DOHH2 (cell line): ENCODE data around the gene PRR18.

Source experiments
- EZH2phosphoT487 ChIP-seq: fragments of 200-600 bp; sonication (generic); IDR thresholded peaks from 2 replicates; pipeline ENCODE4 v1.6.1; 2017; ENCODE audit warnings: borderline replicate concordance, mild to moderate bottlenecking, antibody characterized with exemption, low read length, moderate library complexity, mixed read lengths
- TF ChIP-seq, protein P1 (sequence below): fragments of 200-600 bp; sonication (generic); IDR thresholded peaks from one replicate; pipeline ENCODE4 v1.5.1; 2014; ENCODE audit warnings: antibody characterized with exemption, mild to moderate bottlenecking, low read depth, low read length; ENCODE audit not compliant: poor library complexity, severe bottlenecking

GRCh38 chr6:166296035-166296883, 11.9 kb downstream of the PRR18 start:
- TF ChIP-seq, protein P1, sequence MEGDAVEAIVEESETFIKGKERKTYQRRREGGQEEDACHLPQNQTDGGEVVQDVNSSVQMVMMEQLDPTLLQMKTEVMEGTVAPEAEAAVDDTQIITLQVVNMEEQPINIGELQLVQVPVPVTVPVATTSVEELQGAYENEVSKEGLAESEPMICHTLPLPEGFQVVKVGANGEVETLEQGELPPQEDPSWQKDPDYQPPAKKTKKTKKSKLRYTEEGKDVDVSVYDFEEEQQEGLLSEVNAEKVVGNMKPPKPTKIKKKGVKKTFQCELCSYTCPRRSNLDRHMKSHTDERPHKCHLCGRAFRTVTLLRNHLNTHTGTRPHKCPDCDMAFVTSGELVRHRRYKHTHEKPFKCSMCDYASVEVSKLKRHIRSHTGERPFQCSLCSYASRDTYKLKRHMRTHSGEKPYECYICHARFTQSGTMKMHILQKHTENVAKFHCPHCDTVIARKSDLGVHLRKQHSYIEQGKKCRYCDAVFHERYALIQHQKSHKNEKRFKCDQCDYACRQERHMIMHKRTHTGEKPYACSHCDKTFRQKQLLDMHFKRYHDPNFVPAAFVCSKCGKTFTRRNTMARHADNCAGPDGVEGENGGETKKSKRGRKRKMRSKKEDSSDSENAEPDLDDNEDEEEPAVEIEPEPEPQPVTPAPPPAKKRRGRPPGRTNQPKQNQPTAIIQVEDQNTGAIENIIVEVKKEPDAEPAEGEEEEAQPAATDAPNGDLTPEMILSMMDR = no peak
- no peak for TF ChIP-seq EZH2phosphoT487
